SK-N-SH (cell line): ENCODE data around the gene NOX4. TPM values are rescaled to one million over a fixed set of nuclear protein-coding genes. Genes with fewer than 3 reads are reported as not detected.

Experiments
- CTCF ChIA-PET: fragments of 300-600, 350-600 bp; formaldehyde crosslinking; extraction: SDS; loops from one replicate; lab custom pipeline; 2021; lab: Yijun Ruan, JAX
- POLR2A ChIA-PET: fragments of 350-600 bp; sonication (Branson Sonifier 250); formaldehyde crosslinking; extraction: SDS; loops from one replicate; lab custom pipeline; 2020; ENCODE audit warnings: antibody characterized with exemption, inconsistent platforms; lab: Yijun Ruan, JAX
- DNase-seq: peaks from one replicate; pipeline ENCODE4 v3.0.0; 2012
- H2AFZ ChIP-seq: fragments of 200-600 bp; sonication (generic); 2 replicates; pipeline ENCODE4 v1.8.1; 2016; ENCODE audit warnings: antibody characterized with exemption, mild to moderate bottlenecking, low read depth
- H3F3A ChIP-seq: fragments of 200-600 bp; sonication (generic); replicated peaks from 2 replicates; pipeline ENCODE3; 2016; ENCODE audit warnings: antibody characterized with exemption, mild to moderate bottlenecking; ENCODE audit not compliant: insufficient read depth
- H3K27ac ChIP-seq, 2 experiments: fragments of 200-500 bp in 1 of 2; fragments of 200-600 bp in 1 of 2; sonication (Bioruptor generic) in 1 of 2; sonication (generic), shearing (Covaris generic) in 1 of 2; 2 replicates each; pipeline versions ENCODE4 v1.5.1 to v1.6.1; 2014 to 2016; ENCODE audit warnings: low read depth in 2 of 2, inconsistent platforms in 1 of 2, low read length in 1 of 2, mild to moderate bottlenecking in 1 of 2, mixed read lengths in 1 of 2
- H3K27me3 ChIP-seq: fragments of 200-600 bp; sonication (generic), shearing (Covaris generic); 2 replicates; pipeline ENCODE4 v1.6.1; 2016; ENCODE audit warnings: mixed run types; ENCODE audit not compliant: insufficient read depth
- H3K36me3 ChIP-seq, 2 experiments: fragments of 200-500 bp in 1 of 2; fragments of 200-600 bp in 1 of 2; sonication (Bioruptor generic) in 1 of 2; sonication (generic) in 1 of 2; replicated peaks in 1 of 2; 2 replicates each; pipeline versions ENCODE3 to v1.5.1; 2014 to 2016; ENCODE audit warnings: low read length in 1 of 2, mild to moderate bottlenecking in 1 of 2; ENCODE audit not compliant: insufficient read depth in 2 of 2, control insufficient read depth in 1 of 2
- H3K4me1 ChIP-seq, 2 experiments: fragments of 200-500 bp in 1 of 2; fragments of 200-600 bp in 1 of 2; sonication (Bioruptor generic) in 1 of 2; sonication (generic), shearing (Covaris generic) in 1 of 2; 2 replicates each; pipeline versions ENCODE4 v1.5.1 to v1.6.1; 2014 to 2016; ENCODE audit warnings: low read depth in 1 of 2, low read length in 1 of 2, mixed run types in 1 of 2; ENCODE audit not compliant: insufficient read depth in 2 of 2, control insufficient read depth in 1 of 2
- H3K4me2 ChIP-seq: fragments of 200-600 bp; sonication (generic), shearing (Covaris generic); 2 replicates; pipeline ENCODE4 v1.6.1; 2017; ENCODE audit warnings: mixed run types
- H3K4me3 ChIP-seq, 2 experiments: fragments of 200-500 bp in 1 of 2; fragments of 200-600 bp in 1 of 2; sonication (Bioruptor generic) in 1 of 2; sonication (generic), shearing (Covaris generic) in 1 of 2; 2 replicates each; pipeline versions ENCODE4 v1.5.1 to v1.8.1; 2014 to 2016; ENCODE audit warnings: low read depth in 2 of 2, inconsistent platforms in 1 of 2, low read length in 1 of 2, mild to moderate bottlenecking in 1 of 2, mixed read lengths in 1 of 2, moderate library complexity in 1 of 2
- H3K79me2 ChIP-seq: fragments of 200-600 bp; sonication (generic); 2 replicates; pipeline ENCODE4 v1.8.1; 2017; ENCODE audit warnings: mild to moderate bottlenecking; ENCODE audit not compliant: insufficient read depth
- H3K9ac ChIP-seq: fragments of 200-600 bp; sonication (generic); 2 replicates; pipeline ENCODE4 v1.6.1; 2017; ENCODE audit warnings: mixed run types
- H3K9me2 ChIP-seq: fragments of 200-600 bp; sonication (generic); 2 replicates; pipeline ENCODE4 v1.6.1; 2017; ENCODE audit warnings: mixed run types
- H3K9me3 ChIP-seq: fragments of 200-600 bp; sonication (generic); 2 replicates; pipeline ENCODE4 v1.6.1; 2017; ENCODE audit warnings: mixed run types, mild to moderate bottlenecking, moderate library complexity
- H4K20me1 ChIP-seq: fragments of 200-600 bp; sonication (generic); 2 replicates; pipeline ENCODE4 v1.6.1; 2017; ENCODE audit warnings: mild to moderate bottlenecking, mixed run types; ENCODE audit not compliant: insufficient read depth
- CHD2 ChIP-seq: fragments of 150-350 bp; IDR thresholded peaks from 2 replicates; pipeline ENCODE4 v1.6.1; 2018; ENCODE audit warnings: low read length; ENCODE audit not compliant: partially characterized antibody
- EP300 ChIP-seq, 2 experiments: IDR thresholded peaks; 2 replicates each; pipeline versions ENCODE4 v1.4.0 to v1.6.1; 2012; ENCODE audit warnings: borderline replicate concordance in 1 of 2, low read depth in 1 of 2, low read length in 1 of 2
- EZH2phosphoT487 ChIP-seq: fragments of 200-600 bp; sonication (generic); IDR thresholded peaks from 2 replicates; pipeline ENCODE4 v1.6.1; 2017; ENCODE audit warnings: low read depth, mixed run types, mild to moderate bottlenecking, antibody characterized with exemption, moderate library complexity, borderline replicate concordance
- GABPA ChIP-seq: IDR thresholded peaks from 2 replicates; pipeline ENCODE4 v1.4.0; 2012; ENCODE audit warnings: low read depth, mild to moderate bottlenecking
- GATA2 ChIP-seq: sonication (generic); formaldehyde crosslinking; IDR thresholded peaks from 2 replicates; pipeline ENCODE4 v1.5.0; 2020; ENCODE audit warnings: mild to moderate bottlenecking, missing genetic modification reagents
- MAX ChIP-seq: IDR thresholded peaks from 2 replicates; pipeline ENCODE4 v1.4.0; 2012; ENCODE audit warnings: low read depth
- REST ChIP-seq: IDR thresholded peaks from 2 replicates; pipeline ENCODE4 v1.6.1; 2012; ENCODE audit warnings: mild to moderate bottlenecking, low read depth, low read length, moderate library complexity
- RFX5 ChIP-seq: IDR thresholded peaks from 2 replicates; pipeline ENCODE4 v1.6.1; 2012; ENCODE audit warnings: mild to moderate bottlenecking, improper control_type of control experiment, low read length
- USF2 ChIP-seq: fragments of 150-350 bp; IDR thresholded peaks from 2 replicates; pipeline ENCODE4 v1.6.1; 2017; ENCODE audit warnings: antibody characterized with exemption, low read length, low read depth, borderline replicate concordance
- YY1 ChIP-seq: IDR thresholded peaks from 2 replicates; pipeline ENCODE4 v1.4.0; 2012; ENCODE audit warnings: low read depth, mild to moderate bottlenecking
- WGBS: methylation state at CpG from one replicate; pipeline ENCODE4 v1.1.6; 2017; ENCODE audit warnings: low lambda C conversion rate; 5-methylcytosine and 5-hydroxymethylcytosine counted together
- polyA plus RNA-seq, 3 experiments: library from polyadenylated mRNA; depleted of rRNA; stranded (reverse); fragments of >200 nt; gene quantifications; 2 replicates each; pipeline ENCODE4 v1.2.3, GENCODE V29; 2012

NOX4 gene
- polyA plus RNA-seq, 1 of the 3 experiments (the other 2 are of a cell fraction): 2.2 TPM

GRCh38 chr11:89463266-89463780, 27.9 kb downstream of the NOX4 start:
- POLR2A ChIA-PET: no interaction called here

More at GRCh38 chr11:89463266-89463780, 27.9 kb downstream of the NOX4 start:
- 50% methylated on average over 1 of the region's 1 CpG for WGBS
- Histone ChIP-seq H3K36me3 (no peaks in the 10 kb centered on the region), H3K9me2 (no peaks in the 10 kb centered on the region; the same call in 1 of the 2 replicates), H3K4me3 (no peak overlapping the region), H3K9ac (no peak overlapping the region), H3K79me2 (no peaks in the 10 kb centered on the region; the same call in 1 of the 2 replicates), H3K27me3 (no peaks in the 10 kb centered on the region), H3K27ac (no peak overlapping the region), H2AFZ (no peak overlapping the region), H4K20me1 (no peaks in the 10 kb centered on the region), H3K9me3 (no peaks in the 10 kb centered on the region), H3K4me1 (peaks cover 0 to 2% of the 10 kb centered on the region in 2 experiments; a peak in 2 of 4 replicates), H3K4me2 (no peak overlapping the region), H3F3A (peaks cover 13% of the 10 kb centered on the region)
- CTCF ChIA-PET: no interaction called here
- no peak for DNase-seq
- TF ChIP-seq USF2 (no peak), GABPA (no peak), GATA2 (no peak), MAX (no peak), REST (no peak), EP300 (IDR thresholded peaks at IDR 0.05; ENCODE audit: borderline replicate concordance in 1 of 2, low read depth in 1 of 2, low read length in 1 of 2) (no peak), YY1 (no peak), CHD2 (no peak), RFX5 (no peak), EZH2phosphoT487 (no peak)
- TF ChIP-seq, all 33 proteins: peak for 0
